Measurements from ENCODE around the gene PTBP3. TPM values are rescaled to one million over a fixed set of nuclear protein-coding genes. Genes with fewer than 3 reads are reported as not detected.
"Not testable (repeated sequence)": the region's sequence is repeated elsewhere in the genome, so short reads cannot be mapped to it uniquely, and the experiment has no call there.

PTBP3 gene
- total RNA-seq, 2 experiments from 2014 or later, result 156 to 176 TPM

GRCh38 chr9:112198646-112199045, 134.8 kb downstream of the PTBP3 start:
- Mint-ChIP-seq H3K27me3 (ENCODE audit: low read depth) (no peaks in the 10 kb centered on the region), H3K4me3 (no peak overlapping the region), H3K27ac (no peak overlapping the region), H3K36me3 (ENCODE audit: low read depth) (peaks cover 7% of the 10 kb centered on the region), H3K9me3 (ENCODE audit: insufficient read depth) (no peaks in the 10 kb centered on the region), H3K4me1 (ENCODE audit: low read depth) (peaks cover 3% of the 10 kb centered on the region)
- CTCF ChIA-PET, result no interaction called here
- DNase-seq, result no peak
- ATAC-seq, result no peak
- POLR2A ChIA-PET, result interaction anchor here (0.6 kb wide), 1 partner anchor 34 kb away, joined by 3 read pairs; no protein-coding TSS in a partner anchor

GRCh38 chr9:112194969-112195431, 138.4 kb downstream of the PTBP3 start:
- Mint-ChIP-seq H3K4me1 (ENCODE audit: low read depth) (peaks cover 3% of the 10 kb centered on the region), H3K4me3 (no peak overlapping the region), H3K27ac (no peak overlapping the region), H3K9me3 (ENCODE audit: insufficient read depth) (no peaks in the 10 kb centered on the region), H3K36me3 (ENCODE audit: low read depth) (peaks cover 5% of the 10 kb centered on the region), H3K27me3 (ENCODE audit: low read depth) (no peaks in the 10 kb centered on the region)
- no peak for ATAC-seq
- ChIA-PET CTCF (interaction anchor here (1.0 to 1.5 kb wide), 2 partner anchors 12 to 18 kb away, joined by 3 to 4 read pairs; no protein-coding TSS in a partner anchor), POLR2A (no interaction called here)
- DNase-seq, result no peak

GRCh38 chr9:112193572-112194288, 139.7 kb downstream of the PTBP3 start:
- H3K27ac Mint-ChIP-seq, result no peak overlapping the region
- H3K4me3 Mint-ChIP-seq, result no peak overlapping the region
- DNase-seq (no peak), ATAC-seq (no peak)
- peaks cover 6% of the 10 kb centered on the region for H3K36me3 Mint-ChIP-seq (ENCODE audit: low read depth)
- peaks cover 3% of the 10 kb centered on the region for H3K4me1 Mint-ChIP-seq (ENCODE audit: low read depth)
- ChIA-PET CTCF (interaction anchor here (1.0 to 1.5 kb wide), 2 partner anchors 14 to 17 kb away, joined by 3 to 4 read pairs; no protein-coding TSS in a partner anchor), POLR2A (no interaction called here)
- no peaks in the 10 kb centered on the region for H3K9me3 Mint-ChIP-seq (ENCODE audit: insufficient read depth)
- no peaks in the 10 kb centered on the region for H3K27me3 Mint-ChIP-seq (ENCODE audit: low read depth)

- H3K4me1 Mint-ChIP-seq (ENCODE audit: low read depth); H3K36me3 Mint-ChIP-seq (ENCODE audit: low read depth); H3K27me3 Mint-ChIP-seq (ENCODE audit: low read depth); CTCF ChIA-PET; H3K27ac Mint-ChIP-seq; H3K4me3 Mint-ChIP-seq; DNase-seq; H3K9me3 Mint-ChIP-seq (ENCODE audit: insufficient read depth); POLR2A ChIA-PET; ATAC-seq: not testable (repeated sequence)
Observed at GRCh38 chr9:112190320-112190719, 143.1 kb downstream of the PTBP3 start.

- no peak for DNase-seq
- POLR2A ChIA-PET, result interaction anchor here (0.6 kb wide), 1 partner anchor 13 kb away, joined by 4 read pairs; no protein-coding TSS in a partner anchor
Observed at GRCh38 chr9:112188884-112189283, 144.5 kb downstream of the PTBP3 start.

GRCh38 chr9:112187404-112187803, 146.0 kb downstream of the PTBP3 start:
- CTCF ChIA-PET, result no interaction called here
- H3K4me1 Mint-ChIP-seq (ENCODE audit: low read depth), result peaks cover 4% of the 10 kb centered on the region

More at GRCh38 chr9:112188884-112189283, 144.5 kb downstream of the PTBP3 start:
- no peak overlapping the region for H3K4me3 Mint-ChIP-seq
- CTCF ChIA-PET, result interaction anchor here (0.7 kb wide), 1 partner anchor 714 kb away, joined by 3 read pairs; no protein-coding TSS in a partner anchor
- H3K27me3 Mint-ChIP-seq (ENCODE audit: low read depth), result no peaks in the 10 kb centered on the region
- no peaks in the 10 kb centered on the region for H3K4me1 Mint-ChIP-seq (ENCODE audit: low read depth)
- H3K9me3 Mint-ChIP-seq (ENCODE audit: insufficient read depth), result peaks cover 5% of the 10 kb centered on the region
- no peak for ATAC-seq
- peaks cover 9% of the 10 kb centered on the region for H3K36me3 Mint-ChIP-seq (ENCODE audit: low read depth)
- H3K27ac Mint-ChIP-seq, result no peak overlapping the region

GRCh38 chr9:112186695-112187094, 146.7 kb downstream of the PTBP3 start:
- ChIA-PET POLR2A (no interaction called here), CTCF (no interaction called here)
- no peak for DNase-seq
- no peak for ATAC-seq
- H3K27me3 Mint-ChIP-seq (ENCODE audit: low read depth), result no peaks in the 10 kb centered on the region
- H3K4me1 Mint-ChIP-seq (ENCODE audit: low read depth), result peaks cover 6% of the 10 kb centered on the region
- peaks cover 18% of the 10 kb centered on the region for H3K36me3 Mint-ChIP-seq (ENCODE audit: low read depth)
- H3K4me3 Mint-ChIP-seq, result no peak overlapping the region
- peaks cover 5% of the 10 kb centered on the region for H3K9me3 Mint-ChIP-seq (ENCODE audit: insufficient read depth)
- no peak overlapping the region for H3K27ac Mint-ChIP-seq

More at GRCh38 chr9:112187404-112187803, 146.0 kb downstream of the PTBP3 start:
- POLR2A ChIA-PET, result no interaction called here
- H3K36me3 Mint-ChIP-seq (ENCODE audit: low read depth), result peaks cover 17% of the 10 kb centered on the region
- no peak for DNase-seq
- no peaks in the 10 kb centered on the region for H3K27me3 Mint-ChIP-seq (ENCODE audit: low read depth)
- peaks cover 5% of the 10 kb centered on the region for H3K9me3 Mint-ChIP-seq (ENCODE audit: insufficient read depth)
- ATAC-seq, result no peak
- no peak overlapping the region for H3K4me3 Mint-ChIP-seq
- no peak overlapping the region for H3K27ac Mint-ChIP-seq

GRCh38 chr9:112184946-112185345, 148.5 kb downstream of the PTBP3 start:
- H3K36me3 Mint-ChIP-seq (ENCODE audit: low read depth), result peaks cover 13% of the 10 kb centered on the region
- POLR2A ChIA-PET, result no interaction called here
- no peak for ATAC-seq

GRCh38 chr9:112184221-112184620, 149.2 kb downstream of the PTBP3 start:
- H3K27ac Mint-ChIP-seq, result no peak overlapping the region
- ChIA-PET POLR2A (interaction anchor here (1.3 kb wide), 1 partner anchor 12 kb away, joined by 3 read pairs; no protein-coding TSS in a partner anchor), CTCF (no interaction called here)
- no peaks in the 10 kb centered on the region for H3K27me3 Mint-ChIP-seq (ENCODE audit: low read depth)
- peaks cover 25% of the 10 kb centered on the region for H3K4me1 Mint-ChIP-seq (ENCODE audit: low read depth)
- H3K4me3 Mint-ChIP-seq, result no peak overlapping the region
- ATAC-seq (no peak), DNase-seq (no peak)
- peaks cover 5% of the 10 kb centered on the region for H3K9me3 Mint-ChIP-seq (ENCODE audit: insufficient read depth)
- peaks cover 12% of the 10 kb centered on the region for H3K36me3 Mint-ChIP-seq (ENCODE audit: low read depth)

More at GRCh38 chr9:112184946-112185345, 148.5 kb downstream of the PTBP3 start:
- no peak overlapping the region for H3K4me3 Mint-ChIP-seq
- CTCF ChIA-PET, result interaction anchor here (0.5 kb wide), 1 partner anchor 178 kb away, joined by 3 read pairs; no protein-coding TSS in a partner anchor
- no peak for DNase-seq
- peaks cover 21% of the 10 kb centered on the region for H3K4me1 Mint-ChIP-seq (ENCODE audit: low read depth)
- peaks cover 5% of the 10 kb centered on the region for H3K9me3 Mint-ChIP-seq (ENCODE audit: insufficient read depth)
- no peak overlapping the region for H3K27ac Mint-ChIP-seq
- H3K27me3 Mint-ChIP-seq (ENCODE audit: low read depth), result no peaks in the 10 kb centered on the region

- H3K27ac Mint-ChIP-seq, result peak overlapping the region; percentile 85
- POLR2A ChIA-PET, result no interaction called here
- ATAC-seq (peak; percentile 73), DNase-seq (peak; percentile 80)
- H3K4me3 Mint-ChIP-seq, result peak overlapping the region; percentile 65
- CTCF ChIA-PET, result interaction anchor here (0.6 to 1.3 kb wide), 5 partner anchors 29 to 282 kb away, joined by 3 to 5 read pairs (median 3); partner anchors contain the start of gene PTBP3
- H3K4me1 Mint-ChIP-seq (ENCODE audit: low read depth), result peaks cover 56% of the 10 kb centered on the region
- peaks cover 4% of the 10 kb centered on the region for H3K27me3 Mint-ChIP-seq (ENCODE audit: low read depth)
- H3K9me3 Mint-ChIP-seq (ENCODE audit: insufficient read depth), result peaks cover 5% of the 10 kb centered on the region
- H3K36me3 Mint-ChIP-seq (ENCODE audit: low read depth), result peaks cover 12% of the 10 kb centered on the region
Observed at GRCh38 chr9:112180387-112180881, 153.0 kb downstream of the PTBP3 start.

- peaks cover 5% of the 10 kb centered on the region for H3K9me3 Mint-ChIP-seq (ENCODE audit: insufficient read depth)
- peaks cover 6% of the 10 kb centered on the region for H3K27me3 Mint-ChIP-seq (ENCODE audit: low read depth)
- peak overlapping the region; percentile 12 for H3K4me3 Mint-ChIP-seq
- ChIA-PET CTCF (interaction anchor here (1.3 kb wide), 1 partner anchor 39 kb away, joined by 5 read pairs; no protein-coding TSS in a partner anchor), POLR2A (no interaction called here)
- H3K27ac Mint-ChIP-seq, result no peak overlapping the region
- H3K4me1 Mint-ChIP-seq (ENCODE audit: low read depth), result peaks cover 59% of the 10 kb centered on the region
- DNase-seq (no peak), ATAC-seq (no peak)
- H3K36me3 Mint-ChIP-seq (ENCODE audit: low read depth), result peaks cover 12% of the 10 kb centered on the region
Observed at GRCh38 chr9:112179816-112180215, 153.6 kb downstream of the PTBP3 start.

GRCh38 chr9:112176524-112176923, 156.9 kb downstream of the PTBP3 start:
- H3K4me3 Mint-ChIP-seq, result no peak overlapping the region

More at GRCh38 chr9:112176524-112176923, 156.9 kb downstream of the PTBP3 start:
- DNase-seq, result peak; percentile 53
- ChIA-PET CTCF (interaction anchor here (0.7 to 1.1 kb wide), 4 partner anchors 18 to 186 kb away, joined by 3 read pairs; no protein-coding TSS in a partner anchor), POLR2A (interaction anchor here (0.6 to 4.3 kb wide), 4 partner anchors 49 to 541 kb away, joined by 3 to 23 read pairs (median 4); partner anchors contain the start of genes INIP and PTBP3)
- ATAC-seq, result peak; percentile 13
- Mint-ChIP-seq H3K27me3 (ENCODE audit: low read depth) (peaks cover 6% of the 10 kb centered on the region), H3K27ac (peak overlapping the region; percentile 31), H3K9me3 (ENCODE audit: insufficient read depth) (no peaks in the 10 kb centered on the region), H3K36me3 (ENCODE audit: low read depth) (peaks cover 24% of the 10 kb centered on the region), H3K4me1 (ENCODE audit: low read depth) (peaks cover 79% of the 10 kb centered on the region)

Measured in activated CD8-positive, alpha-beta T cell treated with anti-CD3 and anti-CD28 coated beads, Interleukin-2, amount 10 ng/mL, durations not matched to agents 7 days and 5 days (primary cell).